ENCODE measurements around the gene HOXA13. TPM values are rescaled to one million over a fixed set of nuclear protein-coding genes. Genes with fewer than 3 reads are reported as not detected.

The HOXA13 gene
- under 1 TPM in 1 of 2 donors, not detected in 1; 0.14 TPM for total RNA-seq

DNA sequence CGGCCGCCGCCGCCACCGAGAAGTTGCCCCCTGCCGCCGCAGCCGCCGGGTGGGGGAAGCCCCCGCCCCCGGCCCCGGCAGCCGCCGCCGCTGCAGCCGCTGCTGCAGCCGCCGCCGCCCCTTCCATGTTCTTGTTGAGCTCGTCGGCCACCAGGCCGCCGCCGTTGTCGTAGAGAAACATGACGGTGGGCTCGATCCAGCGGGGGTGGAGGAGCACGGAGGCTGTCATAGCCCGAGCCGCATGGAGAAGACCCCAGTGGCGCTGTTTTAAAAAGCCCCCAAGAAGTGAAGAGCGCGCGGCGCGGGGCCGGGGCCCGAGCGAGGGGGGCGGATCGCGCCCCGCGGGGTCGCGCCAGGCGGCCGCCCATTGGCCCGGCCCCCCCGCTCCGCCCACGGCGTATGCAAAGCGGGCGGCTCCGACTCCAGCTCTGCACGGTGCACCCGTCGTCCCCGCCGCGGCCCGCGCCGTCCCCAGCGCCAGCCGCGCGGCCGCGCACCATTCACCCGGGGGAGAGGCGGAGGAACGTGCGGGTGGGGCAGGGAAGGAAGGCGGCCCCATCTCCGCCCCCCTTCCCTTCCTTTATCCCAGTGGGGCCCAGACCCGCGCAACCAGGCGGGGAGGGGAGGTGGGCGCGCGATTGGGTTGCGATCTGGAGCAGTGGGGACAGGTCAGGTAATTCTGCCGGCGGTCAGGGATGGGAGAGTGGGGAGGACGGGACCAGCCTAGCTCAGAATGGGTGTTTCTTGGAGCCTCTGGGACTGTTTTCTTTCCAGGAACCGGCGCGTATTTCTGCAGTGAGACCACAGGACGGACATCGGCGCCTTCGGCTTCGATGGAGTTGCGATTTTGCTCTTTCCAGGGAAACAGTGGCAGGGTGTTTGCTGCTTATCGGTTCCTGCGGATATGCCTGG is at the start of gene HOXA13:
HOXA13 (minus strand) TSS at position 243 of the 912 bp plus-strand sequence; CDS start at position 229, 14 bp downstream.
- Histone ChIP-seq H3K4me3 (peak within 1 kb of the TSS; percentile 61), H3K4me1 (ENCODE audit: control insufficient read depth in 1 of 2, low read depth in 2 of 2) (peaks cover 15 to 36% of the 10 kb centered on the region in 2 donors), H3K36me3 (no peaks in the 10 kb centered on the region), H3K27me3 (replicated peaks; ENCODE audit: insufficient read depth) (peaks cover 81% of the 10 kb centered on the region), H3K27ac (no peak within 1 kb of the TSS), H3K9me3 (no peaks in the 10 kb centered on the region)
- TF ChIP-seq, protein P1, sequence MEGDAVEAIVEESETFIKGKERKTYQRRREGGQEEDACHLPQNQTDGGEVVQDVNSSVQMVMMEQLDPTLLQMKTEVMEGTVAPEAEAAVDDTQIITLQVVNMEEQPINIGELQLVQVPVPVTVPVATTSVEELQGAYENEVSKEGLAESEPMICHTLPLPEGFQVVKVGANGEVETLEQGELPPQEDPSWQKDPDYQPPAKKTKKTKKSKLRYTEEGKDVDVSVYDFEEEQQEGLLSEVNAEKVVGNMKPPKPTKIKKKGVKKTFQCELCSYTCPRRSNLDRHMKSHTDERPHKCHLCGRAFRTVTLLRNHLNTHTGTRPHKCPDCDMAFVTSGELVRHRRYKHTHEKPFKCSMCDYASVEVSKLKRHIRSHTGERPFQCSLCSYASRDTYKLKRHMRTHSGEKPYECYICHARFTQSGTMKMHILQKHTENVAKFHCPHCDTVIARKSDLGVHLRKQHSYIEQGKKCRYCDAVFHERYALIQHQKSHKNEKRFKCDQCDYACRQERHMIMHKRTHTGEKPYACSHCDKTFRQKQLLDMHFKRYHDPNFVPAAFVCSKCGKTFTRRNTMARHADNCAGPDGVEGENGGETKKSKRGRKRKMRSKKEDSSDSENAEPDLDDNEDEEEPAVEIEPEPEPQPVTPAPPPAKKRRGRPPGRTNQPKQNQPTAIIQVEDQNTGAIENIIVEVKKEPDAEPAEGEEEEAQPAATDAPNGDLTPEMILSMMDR (IDR thresholded peaks at IDR 0.05), result no peak
- DNase-seq (ENCODE audit: low spot score) (no peak), ATAC-seq (ENCODE audit: insufficient number of reproducible peaks, low FRiP score, low read depth) (no peak)

DNA sequence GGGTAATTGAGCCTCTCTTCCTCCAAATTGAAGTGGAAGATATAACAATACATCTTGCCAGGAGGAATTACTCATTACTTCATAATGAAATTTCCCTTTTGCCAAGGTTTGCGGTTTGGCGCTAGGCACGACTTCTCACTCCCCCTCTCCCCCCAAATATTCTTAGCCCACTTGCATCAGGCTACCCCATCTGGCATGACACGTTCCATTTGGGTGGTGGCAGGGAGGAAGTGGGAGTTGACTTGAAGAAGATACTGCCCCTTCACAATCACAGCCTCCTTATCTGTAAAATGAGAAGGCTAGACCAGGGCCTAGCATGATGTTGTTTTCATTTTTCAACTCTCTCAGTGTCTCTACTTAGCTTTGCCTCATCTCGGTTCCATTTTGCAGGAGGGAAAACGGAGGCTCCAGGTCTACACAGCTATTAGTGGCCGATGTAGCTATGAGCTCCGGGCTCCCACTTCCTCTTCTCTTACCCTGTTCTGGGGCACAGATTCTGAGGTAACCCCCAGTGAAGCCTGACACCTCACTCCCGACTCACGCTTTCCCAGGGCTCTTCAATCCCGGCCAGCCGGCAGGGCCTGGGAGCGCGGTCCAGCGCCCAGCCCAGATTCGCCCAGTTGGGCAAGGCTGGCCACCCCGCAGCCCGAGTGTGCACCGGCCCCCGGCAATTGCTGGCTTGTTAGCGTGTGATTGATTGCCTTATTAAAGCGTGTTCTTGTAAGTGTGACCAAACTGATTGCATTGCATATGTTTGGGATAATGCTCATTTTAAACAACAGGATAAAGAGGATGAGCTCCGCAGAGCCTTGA is 49.2 kb upstream of the HOXA13 start:
- Histone ChIP-seq H3K36me3 (no peaks in the 10 kb centered on the region), H3K4me1 (ENCODE audit: control insufficient read depth in 1 of 2, low read depth in 2 of 2) (peaks cover 8 to 26% of the 10 kb centered on the region in 2 donors), H3K27ac (no peak overlapping the region), H3K9me3 (no peaks in the 10 kb centered on the region), H3K27me3 (replicated peaks; ENCODE audit: insufficient read depth) (peaks cover 30% of the 10 kb centered on the region), H3K4me3 (no peak overlapping the region)
- no peak for DNase-seq (ENCODE audit: low spot score)
- no peak for ATAC-seq (ENCODE audit: insufficient number of reproducible peaks, low FRiP score, low read depth)
- TF ChIP-seq, protein P1 (IDR thresholded peaks at IDR 0.05), result no peak

DNA sequence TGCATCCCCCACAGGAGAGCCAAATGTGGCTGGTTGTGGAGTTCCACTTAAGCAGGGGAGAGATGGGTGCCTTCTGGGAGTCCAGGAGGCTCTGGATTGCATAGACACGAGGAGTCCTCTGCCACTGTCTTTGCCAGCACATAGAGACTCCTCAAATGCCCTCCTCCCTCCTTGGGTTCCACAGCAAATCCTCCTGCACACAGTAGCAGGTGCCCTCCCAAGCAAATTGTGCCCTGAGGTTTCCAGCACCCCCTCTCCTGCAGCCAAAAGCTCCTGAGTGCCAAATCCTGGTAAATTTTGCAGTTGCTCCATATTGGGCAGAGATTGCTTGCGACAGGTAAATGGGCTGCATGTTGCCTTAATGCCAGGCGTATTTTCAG is 48.5 kb upstream of the HOXA13 start:
- no peaks in the 10 kb centered on the region for H3K36me3 ChIP-seq
- H3K27me3 ChIP-seq (replicated peaks; ENCODE audit: insufficient read depth), result peaks cover 35% of the 10 kb centered on the region
- DNase-seq (ENCODE audit: low spot score) (no peak), ATAC-seq (ENCODE audit: insufficient number of reproducible peaks, low FRiP score, low read depth) (no peak)
- no peak overlapping the region for H3K27ac ChIP-seq
- H3K4me3 ChIP-seq, result no peak overlapping the region
- H3K9me3 ChIP-seq, result no peaks in the 10 kb centered on the region
- TF ChIP-seq, protein P1 (IDR thresholded peaks at IDR 0.05), result no peak
- peaks cover 8 to 31% of the 10 kb centered on the region in 2 donors for H3K4me1 ChIP-seq (ENCODE audit: control insufficient read depth in 1 of 2, low read depth in 2 of 2)

DNA sequence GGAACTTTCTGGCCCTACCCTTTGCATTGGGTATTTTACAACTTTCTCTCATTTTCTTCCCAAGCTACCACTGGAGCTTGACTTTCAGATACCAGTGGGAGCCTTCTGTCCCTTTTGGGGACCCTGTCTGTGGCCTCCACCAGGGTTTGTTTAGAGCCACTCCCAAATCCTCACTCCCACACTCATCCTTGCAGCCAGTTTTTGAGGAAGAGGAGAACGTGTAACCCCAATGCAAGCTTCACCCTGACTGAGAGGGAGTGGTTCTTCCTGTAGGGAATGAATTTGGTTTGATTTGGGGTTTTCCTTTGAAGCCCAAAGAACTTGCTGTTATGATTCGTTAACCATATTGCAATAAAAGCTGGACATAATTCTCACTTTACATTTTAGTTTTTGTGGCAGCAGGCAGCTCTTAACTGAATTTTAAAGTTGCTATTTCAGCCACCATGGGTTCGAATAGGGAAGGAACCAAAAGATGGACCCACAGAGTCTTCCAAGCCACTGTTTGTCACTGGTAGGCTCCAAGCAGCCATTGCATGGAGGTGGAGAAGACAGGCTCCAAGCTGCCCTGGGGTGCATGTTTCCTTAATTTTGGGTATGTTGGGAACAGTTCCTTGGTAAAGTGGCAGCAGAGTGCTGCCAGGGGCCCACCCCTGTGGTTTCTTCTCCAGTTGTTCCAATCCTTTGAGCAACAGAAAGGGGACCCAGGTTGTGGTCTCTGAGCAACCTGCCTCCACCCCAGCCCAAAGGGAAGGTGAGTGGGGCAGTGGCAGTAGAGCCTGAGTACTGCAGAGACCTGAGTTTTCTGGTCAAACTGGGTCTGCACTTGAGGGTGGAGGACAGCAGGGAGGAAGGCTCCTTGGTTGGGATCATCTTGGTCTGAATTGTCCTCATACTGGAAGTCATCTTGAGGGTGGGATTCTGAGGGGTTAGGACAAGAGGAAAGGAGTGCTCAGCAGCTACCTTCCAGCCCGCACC is 47.8 kb upstream of the HOXA13 start:
- TF ChIP-seq, protein P1 (IDR thresholded peaks at IDR 0.05), result no peak
- ATAC-seq (ENCODE audit: insufficient number of reproducible peaks, low FRiP score, low read depth), result no peak
- DNase-seq (ENCODE audit: low spot score), result no peak
- Histone ChIP-seq H3K27me3 (replicated peaks; ENCODE audit: insufficient read depth) (peaks cover 40% of the 10 kb centered on the region), H3K4me3 (no peak overlapping the region), H3K27ac (no peak overlapping the region), H3K9me3 (no peaks in the 10 kb centered on the region), H3K4me1 (ENCODE audit: control insufficient read depth in 1 of 2, low read depth in 2 of 2) (peaks cover 12 to 38% of the 10 kb centered on the region in 2 donors), H3K36me3 (no peaks in the 10 kb centered on the region)

Measured in thoracic aorta (tissue), 2 donors.